ENCODE data around the gene DEDD.
"Not testable (repeated sequence)": the region's sequence is repeated elsewhere in the genome, so short reads cannot be mapped to it uniquely, and the experiment has no call there.

The DEDD gene

DNA sequence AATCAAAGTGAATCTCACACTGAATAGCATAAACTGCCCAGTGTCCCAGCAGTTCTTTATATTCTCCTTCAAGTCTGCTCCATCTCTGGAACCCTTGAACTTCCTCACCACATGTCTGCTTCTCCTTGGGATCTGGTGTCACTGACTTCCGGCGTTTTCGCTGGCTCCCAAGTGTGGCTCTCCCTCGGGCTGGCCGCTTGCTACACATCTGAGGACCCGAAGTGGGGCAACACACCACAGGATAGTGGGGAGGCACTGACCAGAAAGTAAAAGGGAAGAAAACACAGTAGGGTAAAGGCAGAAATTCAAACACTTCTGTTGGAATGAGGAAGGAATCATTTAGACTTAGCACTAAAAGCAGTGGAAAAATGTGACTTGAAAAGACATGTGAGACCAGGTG lies 9.5 kb downstream of the DEDD start:
- DNase-seq (ENCODE audit: low read depth in 2 of 2) = no peak

DNA sequence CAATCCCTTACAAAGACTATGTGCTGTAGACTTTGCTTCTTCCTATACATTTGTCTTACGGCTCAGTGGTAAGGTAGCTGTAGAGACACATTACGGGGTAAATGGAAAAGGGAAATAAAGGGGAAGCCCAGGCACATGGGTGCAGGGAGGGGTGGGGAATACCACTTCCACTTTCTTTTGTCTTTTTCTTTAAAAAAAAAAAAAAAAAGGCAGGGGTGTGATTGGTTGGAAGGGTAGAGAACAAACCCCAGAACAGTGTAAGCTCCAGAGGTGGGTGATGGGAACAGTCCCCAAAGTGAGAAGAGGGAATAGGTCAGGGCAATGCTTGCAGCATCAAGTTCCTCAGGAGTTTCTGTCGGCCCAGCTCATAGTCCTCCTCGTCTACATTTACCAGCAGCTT lies 10.6 kb downstream of the DEDD start:
- DNase-seq (ENCODE audit: low read depth in 2 of 2) = no peak

DNA sequence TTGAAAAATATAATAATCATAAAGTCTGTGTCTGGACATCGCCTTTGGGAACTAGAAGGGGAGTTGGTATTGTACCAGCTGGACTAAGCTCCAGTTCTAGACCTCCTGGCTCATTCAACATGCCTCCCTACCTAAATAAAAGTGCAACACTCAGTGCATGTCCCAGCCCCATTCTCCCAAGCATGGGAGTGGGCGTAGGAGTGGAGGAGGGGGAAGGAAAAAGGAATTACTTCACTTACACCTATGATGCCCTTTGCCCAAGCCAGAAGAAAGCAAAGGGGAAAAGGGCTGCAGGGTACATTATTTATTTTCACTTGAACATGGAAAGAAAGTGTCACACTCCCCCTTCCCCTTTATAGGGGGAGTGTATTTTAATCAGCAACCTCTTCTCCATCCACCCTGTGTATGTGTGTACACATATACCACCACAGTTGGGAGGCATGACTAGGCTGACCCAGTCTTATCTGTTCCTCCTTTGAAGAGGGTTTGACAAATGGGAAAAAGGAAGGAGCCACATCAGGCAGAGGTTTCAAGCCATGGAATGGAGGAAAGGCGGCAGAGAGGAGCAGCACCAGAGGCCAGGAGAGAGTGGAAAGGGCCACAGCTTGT lies 11.3 kb downstream of the DEDD start:
- DNase-seq (ENCODE audit: low read depth in 2 of 2) = no peak

DNA sequence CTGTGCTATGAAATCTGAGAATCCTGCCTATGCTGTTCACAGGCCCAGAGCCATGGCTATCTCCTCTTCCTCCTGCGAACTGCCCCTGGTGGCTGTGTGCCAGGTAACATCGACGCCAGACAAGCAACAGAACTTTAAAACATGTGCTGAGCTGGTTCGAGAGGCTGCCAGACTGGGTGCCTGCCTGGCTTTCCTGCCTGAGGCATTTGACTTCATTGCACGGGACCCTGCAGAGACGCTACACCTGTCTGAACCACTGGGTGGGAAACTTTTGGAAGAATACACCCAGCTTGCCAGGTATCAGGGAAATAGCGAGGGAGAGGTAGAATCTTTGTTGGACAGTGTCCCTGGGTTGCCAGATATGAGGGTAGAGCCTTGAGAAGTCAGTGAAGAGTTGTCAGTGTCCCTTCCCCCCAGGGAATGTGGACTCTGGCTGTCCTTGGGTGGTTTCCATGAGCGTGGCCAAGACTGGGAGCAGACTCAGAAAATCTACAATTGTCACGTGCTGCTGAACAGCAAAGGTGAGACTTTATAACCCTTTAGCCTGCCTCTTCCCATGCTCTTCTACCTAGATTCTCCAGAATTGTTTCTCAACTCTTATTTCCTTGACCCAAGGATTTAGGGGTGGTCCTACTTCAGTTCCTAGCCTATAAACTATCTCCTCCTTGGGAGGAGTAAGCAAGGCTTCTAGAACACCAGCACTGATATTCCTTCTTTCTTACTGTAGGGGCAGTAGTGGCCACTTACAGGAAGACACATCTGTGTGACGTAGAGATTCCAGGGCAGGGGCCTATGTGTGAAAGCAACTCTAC lies 13.2 kb downstream of the DEDD start:
- DNase-seq (ENCODE audit: low read depth in 2 of 2) = no peak

DNA sequence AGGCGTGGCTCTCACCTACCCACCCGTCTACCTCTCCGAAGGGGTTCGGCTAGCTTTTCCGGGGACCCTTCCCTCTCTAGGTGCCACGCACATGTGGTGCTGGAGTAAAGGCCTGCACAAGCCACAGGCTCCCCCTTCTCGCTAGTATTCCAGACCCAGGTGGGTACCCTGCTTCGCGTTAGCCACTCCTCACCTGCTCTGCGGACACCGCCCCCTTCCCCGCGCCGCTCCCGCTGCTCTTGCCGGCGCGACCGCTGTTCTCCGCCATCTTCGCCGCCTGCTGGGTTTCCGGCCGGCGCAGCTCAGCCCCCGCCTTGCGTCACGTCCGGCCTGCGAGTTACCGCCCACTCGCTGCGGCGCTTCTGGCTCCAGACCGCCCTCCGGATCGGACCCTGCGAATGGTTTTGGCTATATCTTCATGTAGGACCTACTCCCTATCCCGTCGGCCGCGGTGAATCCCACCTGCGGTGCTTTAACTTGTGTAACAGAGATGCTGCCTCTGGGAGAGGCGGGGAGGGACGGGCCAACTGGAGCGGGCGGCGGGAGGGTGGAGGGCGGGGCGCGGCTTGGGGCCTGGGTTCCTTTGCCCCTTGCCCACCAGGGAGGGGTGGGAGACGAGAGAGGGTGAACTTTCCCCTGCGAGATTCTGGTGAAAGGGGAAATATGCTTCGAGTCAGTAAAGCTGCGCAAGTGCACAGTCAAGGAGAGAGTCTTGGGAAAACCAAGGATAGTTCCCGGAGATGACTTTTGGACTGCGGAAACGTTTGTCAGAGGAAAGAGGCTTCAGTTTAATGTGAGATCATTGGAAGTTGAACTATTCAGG lies 14.5 kb downstream of the DEDD start, which contains the start of the genes NIT1 and PFDN2:
Gene NIT1 (plus strand): TSS at position 347 of the 823 bp plus-strand sequence. CDS start 72 bp downstream, at position 419.
Gene PFDN2 (minus strand): TSS at position 279 of the 823 bp plus-strand sequence. CDS start 11 bp downstream, at position 268.
- DNase-seq (ENCODE audit: low read depth in 2 of 2) = peak in 1 of 2 experiments; percentile 44

DNA sequence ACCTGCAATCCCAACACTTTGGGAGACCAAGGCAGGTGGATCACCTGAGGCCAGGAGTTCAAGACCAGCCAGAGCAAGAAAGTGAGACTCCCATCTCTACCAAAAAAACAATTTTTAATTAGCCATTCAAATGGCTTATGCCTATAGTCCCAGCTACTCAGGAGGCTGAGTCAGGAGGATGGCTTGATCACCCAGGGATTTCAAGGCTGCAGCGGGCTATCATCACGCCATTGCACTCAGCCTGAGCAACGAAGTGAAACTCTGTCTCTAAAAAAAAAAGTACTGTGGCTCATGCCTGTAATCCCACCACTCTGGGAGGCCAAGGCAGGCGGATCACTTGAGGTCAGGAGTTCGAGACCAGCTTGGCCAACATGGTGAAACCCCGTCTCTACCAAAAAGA lies 16.5 kb downstream of the DEDD start:
- not testable (repeated sequence) for DNase-seq (ENCODE audit: low read depth in 2 of 2)

DNA sequence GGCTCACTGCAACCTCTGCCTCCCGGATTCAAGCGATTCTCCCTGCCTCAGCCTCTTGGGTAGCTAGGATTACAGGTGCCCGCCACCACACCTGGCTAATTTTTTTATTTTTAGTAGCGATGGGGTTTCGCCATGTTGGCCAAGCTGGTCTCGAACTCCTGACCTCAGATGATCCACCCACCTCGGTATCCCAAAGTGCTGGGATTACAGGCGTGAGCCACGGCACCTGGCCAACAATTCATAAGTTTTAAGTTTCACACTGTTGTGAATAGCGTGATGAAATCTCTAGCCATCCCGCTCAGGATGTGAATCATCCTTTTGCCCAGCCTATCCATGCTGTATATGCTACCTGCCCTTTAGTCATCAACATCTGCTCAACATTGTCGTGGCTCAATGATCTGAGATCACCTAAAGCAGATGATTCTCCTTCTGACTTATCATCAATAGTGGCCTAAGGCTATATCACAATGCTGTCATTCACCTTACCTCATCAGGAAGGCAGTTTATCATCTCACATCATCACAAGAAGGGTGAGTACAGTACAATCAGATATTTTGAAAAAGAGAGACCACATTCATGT lies 17.2 kb downstream of the DEDD start:
- peak; percentile 42 to 49 for DNase-seq (ENCODE audit: low read depth in 2 of 2)

DNA sequence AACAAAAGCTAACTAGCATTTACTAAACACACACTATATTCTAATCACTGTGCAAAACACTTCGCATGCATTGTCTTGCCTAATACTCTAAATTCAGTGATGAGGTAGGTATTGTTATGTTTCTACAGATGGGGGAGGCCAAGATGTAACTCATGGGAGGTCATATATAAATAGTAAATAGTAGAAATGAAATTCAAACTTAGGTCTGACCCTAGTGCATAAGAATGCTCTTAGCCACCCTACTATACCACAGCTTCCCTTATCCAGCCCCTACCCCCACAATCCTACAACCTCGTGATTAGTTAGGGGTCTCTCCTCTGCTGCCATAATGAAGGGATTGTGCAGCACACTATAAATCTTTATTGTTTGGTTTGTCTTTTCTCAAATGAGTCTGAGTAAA lies 17.9 kb downstream of the DEDD start:
- DNase-seq (ENCODE audit: low read depth in 2 of 2) = no peak

DNA sequence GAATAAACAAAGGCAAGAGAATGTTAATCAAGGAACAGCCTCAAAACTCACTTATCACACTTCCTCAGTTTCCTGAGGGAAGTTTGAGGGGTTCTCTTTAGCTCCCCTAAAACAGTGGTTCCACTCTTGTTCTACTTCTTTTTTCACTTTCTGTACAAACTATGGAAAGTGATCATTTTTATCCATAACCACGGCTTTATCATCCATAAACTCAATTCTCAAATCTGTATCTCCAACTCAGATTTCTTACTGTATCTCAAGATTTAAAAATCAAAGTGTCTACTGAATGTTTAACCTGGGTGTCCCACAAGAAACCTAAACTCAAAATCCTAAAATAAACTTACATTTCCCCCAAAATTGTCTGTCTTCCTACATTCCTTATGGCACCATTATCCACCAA lies 18.6 kb downstream of the DEDD start:
- no peak for DNase-seq (ENCODE audit: low read depth in 2 of 2)

DNA sequence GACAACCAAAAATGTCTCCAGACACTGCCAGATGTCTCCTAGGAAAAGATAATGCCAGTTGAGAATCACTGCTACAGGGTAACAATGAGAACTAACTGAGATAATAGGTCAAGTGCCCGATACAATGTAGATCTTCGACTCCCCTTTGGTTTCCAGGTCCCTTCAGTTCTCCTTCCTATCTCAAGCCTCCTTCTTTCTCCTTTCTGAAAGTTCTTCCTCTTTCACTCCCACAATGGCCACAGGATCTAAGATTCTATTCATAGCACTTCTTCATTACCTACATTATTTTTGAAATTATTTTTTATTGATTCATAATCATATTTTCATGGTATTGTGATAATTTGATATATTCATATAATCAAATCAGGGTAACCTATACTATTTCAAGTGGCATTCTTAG lies 20.9 kb downstream of the DEDD start:
- DNase-seq (ENCODE audit: low read depth in 2 of 2) = no peak

DNA sequence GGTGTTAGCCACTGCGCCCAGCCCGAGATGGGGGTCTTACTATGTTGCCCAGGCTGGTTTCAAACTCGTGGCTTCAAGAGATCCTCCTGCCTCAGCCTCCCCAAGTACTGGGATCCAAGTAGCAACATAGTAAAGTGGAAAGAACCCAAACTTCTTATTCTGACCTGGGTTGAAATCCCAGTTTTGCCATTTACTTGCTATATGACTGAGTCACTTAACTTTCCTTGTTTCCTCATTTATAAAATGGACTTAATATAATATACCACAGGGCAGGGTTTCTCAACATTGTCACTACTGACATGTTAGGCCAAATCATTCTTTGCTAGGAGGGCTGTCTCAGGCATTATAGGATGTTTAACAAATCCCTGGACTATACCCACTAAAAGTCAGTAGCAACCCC lies 21.4 kb downstream of the DEDD start:
- DNase-seq (ENCODE audit: low read depth in 2 of 2) = no peak

DNA sequence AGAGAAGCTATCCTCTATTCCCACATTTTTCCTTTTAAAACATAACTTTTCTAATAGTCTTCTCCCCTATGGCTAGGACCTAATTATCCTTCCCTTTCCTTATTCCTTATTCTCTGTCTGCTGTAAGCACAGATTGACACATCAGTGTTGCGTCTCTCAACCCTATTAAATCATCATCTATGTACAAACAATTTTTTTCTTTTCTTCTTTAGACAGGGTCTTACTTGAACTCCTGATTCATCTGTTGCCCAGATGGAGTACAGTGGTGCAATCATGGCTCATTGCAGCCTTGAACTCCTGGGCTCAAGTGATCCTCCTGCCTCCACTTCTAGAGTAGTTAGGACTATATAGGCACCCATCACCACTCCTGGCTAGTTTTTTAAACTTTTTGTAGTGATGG lies 26.0 kb downstream of the DEDD start:
- no peak for DNase-seq (ENCODE audit: low read depth in 2 of 2)

DNA sequence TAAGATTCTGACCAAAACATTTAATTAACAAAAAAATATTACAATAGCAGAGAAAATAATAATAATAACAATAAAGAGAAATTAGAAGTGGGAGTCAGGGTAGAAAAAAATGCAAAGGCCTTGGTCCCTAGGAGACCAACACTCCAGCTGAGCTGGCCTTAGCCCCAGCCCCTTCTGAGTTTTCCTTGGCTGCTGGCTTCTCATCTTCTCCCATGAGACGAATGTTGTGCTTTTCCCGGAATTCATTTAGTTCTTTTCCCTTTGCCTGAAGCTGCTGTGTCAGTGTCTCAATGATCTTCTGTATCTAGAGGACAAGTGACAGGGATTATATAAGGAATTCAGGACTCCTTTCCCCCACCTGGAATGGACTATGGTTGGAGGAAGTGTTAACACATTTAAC lies 31.9 kb downstream of the DEDD start:
- no peak for DNase-seq (ENCODE audit: low read depth in 2 of 2)

DNA sequence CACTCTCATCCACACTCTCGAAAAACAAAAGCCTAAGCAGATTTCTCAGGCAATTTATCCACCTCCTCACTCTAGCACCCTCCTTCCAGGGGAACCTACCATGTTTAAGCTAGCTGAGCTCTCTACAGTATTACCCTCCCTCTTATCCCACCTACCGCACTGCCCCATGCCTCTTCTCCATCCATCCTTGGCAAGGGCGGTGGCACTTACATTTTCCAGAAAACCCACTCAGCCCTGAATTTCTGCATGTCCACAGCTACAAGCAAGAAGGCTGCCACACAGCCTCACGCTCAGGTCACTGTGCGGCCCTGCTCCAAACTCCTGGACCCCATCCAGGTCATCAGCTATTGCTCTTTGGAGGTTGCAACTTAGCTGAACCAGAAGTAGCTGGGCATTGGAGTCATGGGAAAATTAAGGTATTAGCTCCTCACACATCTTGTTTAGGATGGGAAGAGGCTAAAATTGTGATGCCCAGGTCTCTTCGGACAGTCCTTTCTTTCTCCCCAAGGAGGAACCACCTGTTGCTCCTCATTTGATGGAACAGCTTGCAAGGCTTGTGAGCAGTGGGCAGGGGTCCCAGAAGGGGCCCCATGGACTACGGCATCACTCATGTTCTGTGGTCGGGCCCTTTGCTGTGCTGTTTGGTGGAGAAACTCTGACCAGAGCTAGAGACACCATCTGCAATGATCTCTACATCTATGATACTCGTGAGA lies 33.2 kb downstream of the DEDD start:
- DNase-seq (ENCODE audit: low read depth in 2 of 2) = no peak

DNA sequence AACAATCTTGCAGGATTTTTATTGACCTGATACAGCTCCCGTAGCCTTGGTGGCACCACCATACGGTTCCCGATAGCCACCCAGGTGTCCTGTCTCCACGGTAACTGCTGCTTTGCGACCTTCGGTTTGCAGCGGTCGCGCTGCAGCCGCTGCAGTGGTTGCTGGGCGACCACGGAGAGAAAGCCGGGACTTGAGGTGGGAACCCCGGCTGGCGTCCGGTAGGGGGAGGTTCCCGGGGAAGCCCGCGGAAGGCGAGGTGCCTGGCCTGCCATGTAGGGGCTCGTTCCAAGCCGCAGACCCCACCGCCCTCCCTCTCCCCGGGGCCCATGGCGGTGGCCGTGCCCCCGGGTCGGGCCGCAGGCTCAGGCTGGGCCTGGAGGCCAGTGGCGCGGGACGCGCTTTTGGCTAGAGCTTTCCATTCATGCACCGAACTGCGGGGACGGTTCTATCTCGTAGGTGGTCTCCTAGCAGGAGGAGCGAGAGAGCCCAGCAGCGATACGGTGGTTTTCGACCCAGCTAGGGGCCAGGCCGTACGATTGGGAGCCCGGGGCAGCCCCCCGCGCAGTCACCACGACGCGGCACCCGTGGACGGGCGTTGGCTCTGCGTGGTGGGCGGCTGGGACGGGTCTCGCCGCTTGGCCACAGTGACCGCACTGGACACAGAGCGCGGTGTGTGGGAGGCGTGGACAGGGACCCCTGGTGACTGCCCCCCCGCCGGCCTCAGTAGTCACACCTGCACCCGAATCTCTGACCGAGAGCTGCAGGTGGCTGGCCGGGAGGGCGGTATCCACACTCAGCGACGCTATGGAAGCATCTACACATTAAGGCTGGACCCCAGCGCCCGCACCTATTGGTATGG lies 34.0 kb downstream of the DEDD start, which contains the start of gene KLHDC9:
Gene KLHDC9 (plus strand): TSS at position 152 of the 859 bp plus-strand sequence. CDS start 175 bp downstream, at position 327.
- DNase-seq (ENCODE audit: low read depth in 2 of 2) = no peak

DNA sequence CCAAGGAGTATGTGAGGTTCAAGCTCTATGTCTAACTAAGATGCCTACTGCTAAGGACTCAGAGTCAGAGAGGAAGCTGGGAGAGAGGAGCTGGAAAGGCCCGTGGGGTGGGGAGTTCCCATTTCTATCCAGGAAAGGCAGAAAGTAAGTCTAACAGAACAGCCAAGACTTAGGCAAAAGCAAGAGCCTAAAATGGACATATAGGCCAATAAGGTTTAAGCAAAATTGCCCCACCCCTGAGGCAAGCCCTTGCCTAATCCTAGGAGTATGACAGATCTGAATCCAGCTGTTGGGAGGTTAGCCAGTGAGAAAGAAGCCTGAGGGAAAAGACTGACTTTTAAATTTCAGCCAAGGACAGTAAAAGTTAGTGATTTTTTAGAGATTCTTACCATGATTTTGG lies 35.9 kb downstream of the DEDD start:
- no peak for DNase-seq (ENCODE audit: low read depth in 2 of 2)

DNA sequence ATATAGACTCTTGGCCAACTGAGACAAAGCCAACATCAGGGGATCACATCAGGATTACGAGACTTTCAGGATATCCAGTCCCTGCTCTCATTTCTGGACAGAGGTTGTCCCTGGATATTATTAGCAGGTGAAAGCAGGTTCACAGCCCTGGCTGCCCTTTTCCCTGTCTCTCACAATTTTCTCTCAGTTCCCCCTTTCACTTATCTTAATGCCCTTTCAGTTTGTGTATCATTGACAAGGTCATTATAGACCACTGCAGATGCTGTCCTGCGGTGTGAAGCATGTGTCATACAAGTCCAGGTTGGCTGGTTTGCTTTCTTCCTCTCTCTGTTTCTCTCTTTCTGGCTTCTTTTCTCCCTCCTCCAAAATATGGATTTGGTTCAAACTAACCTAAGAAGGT lies 36.5 kb downstream of the DEDD start:
- DNase-seq (ENCODE audit: low read depth in 2 of 2) = no peak

DNA sequence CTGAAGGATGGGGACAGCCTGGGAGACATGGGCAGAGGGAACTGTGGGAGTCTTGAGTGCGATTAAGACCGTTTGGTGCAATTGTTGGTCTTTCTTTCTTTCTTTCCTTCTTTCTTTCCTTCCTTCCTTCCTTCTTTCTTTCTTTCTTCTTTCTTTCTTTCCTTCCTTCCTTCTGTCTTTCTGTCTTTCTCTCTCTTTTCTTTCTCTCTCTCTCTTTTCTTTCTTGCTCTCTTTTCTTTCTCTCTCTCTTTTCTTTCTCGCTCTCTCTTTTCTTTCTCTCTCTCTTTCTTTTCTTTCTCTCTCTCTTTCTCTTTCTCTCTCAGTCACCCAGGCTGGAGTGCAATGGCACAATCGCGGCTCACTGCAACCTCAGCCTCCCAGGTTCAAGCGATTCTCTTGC lies 37.2 kb downstream of the DEDD start:
- DNase-seq (ENCODE audit: low read depth in 2 of 2) = no peak

DNA sequence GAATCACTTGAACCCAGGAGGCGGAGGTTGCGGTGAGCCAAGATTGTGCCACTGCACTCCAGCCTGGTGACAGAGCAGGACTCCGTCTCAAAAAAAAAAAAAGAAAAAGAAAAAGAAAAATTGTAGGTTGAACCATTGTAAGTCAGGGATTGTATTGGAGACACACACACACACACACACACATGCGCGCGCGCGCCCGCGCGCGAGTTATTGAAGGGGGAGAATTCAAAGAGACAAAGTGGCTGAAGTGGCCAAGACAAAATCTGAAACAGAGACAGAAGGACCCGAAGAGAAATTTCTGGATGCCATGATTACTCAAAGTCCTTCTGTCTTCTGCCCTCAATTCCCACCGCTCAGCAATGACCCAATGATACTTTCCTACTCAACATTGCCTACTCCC lies 38.0 kb downstream of the DEDD start:
- no peak for DNase-seq (ENCODE audit: low read depth in 2 of 2)

DNA sequence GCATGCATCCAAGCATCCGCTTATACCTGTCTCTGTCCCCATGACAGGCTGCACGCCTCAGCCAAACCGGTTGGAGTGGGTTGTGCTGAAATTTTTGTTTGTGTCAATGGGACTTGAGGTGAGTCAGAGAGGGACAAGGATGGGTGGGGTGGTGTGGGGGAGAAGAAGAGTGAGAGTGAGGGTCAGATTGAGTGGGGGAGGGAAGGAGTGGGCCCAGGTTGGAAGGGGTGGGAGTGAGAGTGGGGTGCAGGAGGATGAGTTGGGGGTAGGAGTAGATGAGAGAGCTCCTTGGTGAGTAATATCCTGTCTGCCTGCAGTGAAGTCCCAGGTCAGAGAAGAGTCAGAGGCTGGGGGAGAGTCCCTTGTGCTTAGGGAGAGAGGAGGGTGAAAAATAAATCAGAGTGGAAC lies 39.8 kb downstream of the DEDD start:
- DNase-seq (ENCODE audit: low read depth in 2 of 2) = no peak

All from fibroblast of skin of left biceps (primary cell).